SK-N-SH treated with all-trans-retinoic acid at 6 μM for 48 hours (cell line): ENCODE measurements around the gene ERN2.
"Not testable (repeated sequence)": the region's sequence is repeated elsewhere in the genome, so short reads cannot be mapped to it uniquely, and the experiment has no call there.

Experiments
- ATAC-seq: fragments of 200-7000 bp; cut with Tn5 transposase; 3 replicates; pipeline ENCODE4 v1.9.1; 2020; ENCODE audit warnings: mild to moderate bottlenecking, moderate library complexity
- ARNTL ChIP-seq: fragments of 450-650 bp; formaldehyde crosslinking; IDR thresholded peaks from 2 replicates; pipeline ENCODE4 v1.5.0; 2020; ENCODE audit warnings: low read depth, mild to moderate bottlenecking, moderate library complexity, borderline replicate concordance
- BACH2 ChIP-seq: fragments of 250-450 bp; sonication (Bioruptor Pico); IDR thresholded peaks from 2 replicates; pipeline ENCODE4 v1.9.0; 2021; ENCODE audit warnings: mild to moderate bottlenecking, borderline replicate concordance
- CSDC2 ChIP-seq: fragments of 250-450 bp; sonication (Bioruptor Pico); IDR thresholded peaks from 2 replicates; pipeline ENCODE4 v1.5.0; 2020; ENCODE audit warnings: mild to moderate bottlenecking, moderate library complexity
- CSRNP3 ChIP-seq: fragments of 250-450 bp; sonication (Bioruptor Pico); IDR thresholded peaks from 2 replicates; pipeline ENCODE4 v1.5.1; 2021; ENCODE audit warnings: mild to moderate bottlenecking, moderate library complexity
- ESRRG ChIP-seq: fragments of 250-450 bp; sonication (Bioruptor Pico); IDR thresholded peaks from 2 replicates; pipeline ENCODE4 v1.6.1; 2021; ENCODE audit warnings: mild to moderate bottlenecking
- GLIS3 ChIP-seq: fragments of 250-450 bp; sonication (Bioruptor Pico); IDR thresholded peaks from 2 replicates; pipeline ENCODE4 v1.5.0; 2020; ENCODE audit warnings: mild to moderate bottlenecking, moderate library complexity
- ISL1 ChIP-seq: fragments of 250-450 bp; sonication (Bioruptor Pico); IDR thresholded peaks from 2 replicates; pipeline ENCODE4 v2.1.2; 2022; ENCODE audit warnings: mild to moderate bottlenecking, moderate library complexity
- OSR1 ChIP-seq: fragments of 250-450 bp; sonication (Bioruptor Pico); IDR thresholded peaks from 2 replicates; pipeline ENCODE4 v1.8.0; 2022; ENCODE audit warnings: moderate library complexity, mild to moderate bottlenecking, inconsistent platforms
- PATZ1 ChIP-seq: fragments of 250-450 bp; sonication (Bioruptor Pico); IDR thresholded peaks from 2 replicates; pipeline ENCODE4 v1.8.0; 2020; ENCODE audit warnings: mild to moderate bottlenecking, moderate library complexity, borderline replicate concordance
- POU6F1 ChIP-seq: fragments of 250-450 bp; sonication (Bioruptor Pico); IDR thresholded peaks from 2 replicates; pipeline ENCODE4 v1.8.0; 2021; ENCODE audit warnings: low read depth, mild to moderate bottlenecking, moderate library complexity, borderline replicate concordance
- PPARA ChIP-seq: fragments of 250-450 bp; sonication (Bioruptor Pico); IDR thresholded peaks from 2 replicates; pipeline ENCODE4 v1.5.0; 2020; ENCODE audit warnings: mild to moderate bottlenecking, borderline replicate concordance
- RARB ChIP-seq: fragments of 250-450 bp; sonication (Bioruptor Pico); IDR thresholded peaks from 2 replicates; pipeline ENCODE4 v1.8.0; 2021; ENCODE audit warnings: mild to moderate bottlenecking, moderate library complexity
- TCF4 ChIP-seq: fragments of 250-450 bp; sonication (Bioruptor Pico); IDR thresholded peaks from 2 replicates; pipeline ENCODE4 v1.8.0; 2021; ENCODE audit warnings: mild to moderate bottlenecking, moderate library complexity, borderline replicate concordance
- TSHZ2 ChIP-seq: fragments of 250-450 bp; sonication (Bioruptor Pico); IDR thresholded peaks from 2 replicates; pipeline ENCODE4 v1.5.0; 2020; ENCODE audit warnings: mild to moderate bottlenecking, moderate library complexity
- ZC3H10 ChIP-seq: fragments of 250-450 bp; sonication (Bioruptor Pico); IDR thresholded peaks from 2 replicates; pipeline ENCODE4 v1.5.1; 2021; ENCODE audit warnings: mild to moderate bottlenecking, moderate library complexity
- ZNF565 ChIP-seq: fragments of 450-650 bp; formaldehyde crosslinking; conservative IDR thresholded peaks from 2 replicates; pipeline ENCODE4 v1.5.0; 2020; ENCODE audit warnings: low read depth, mild to moderate bottlenecking, moderate library complexity
- ZNF8 ChIP-seq: fragments of 450-650 bp; formaldehyde crosslinking; IDR thresholded peaks from 2 replicates; pipeline ENCODE4 v1.5.0; 2020; ENCODE audit warnings: mild to moderate bottlenecking, moderate library complexity

ERN2 gene

GRCh38 chr16:23726710-23727109 lies 13.7 kb upstream of the ERN2 start:
- ATAC-seq, result no peak
- TF ChIP-seq ZC3H10 (CRISPR knock-in tag), result no peak
- TF ChIP-seq POU6F1 (CRISPR knock-in tag), result no peak
- TF ChIP-seq OSR1, result no peak
- TF ChIP-seq, all 23 proteins: peak for 0

- TF ChIP-seq GLIS3 (CRISPR knock-in tag), result no peak
- no peak for TF ChIP-seq TCF4 (CRISPR knock-in tag)
- no peak for ATAC-seq
Observed at GRCh38 chr16:23724785-23725131, 11.7 kb upstream of the ERN2 start.

- ATAC-seq, result no peak
- TF ChIP-seq GLIS3 (CRISPR knock-in tag) (no peak), ARNTL (CRISPR knock-in tag) (no peak)
Observed at GRCh38 chr16:23724096-23724784, 11.2 kb upstream of the ERN2 start.

- ATAC-seq, result not testable (repeated sequence)
Observed at GRCh38 chr16:23722613-23723240, 9.7 kb upstream of the ERN2 start.

GRCh38 chr16:23716484-23716883 lies 3.5 kb upstream of the ERN2 start:
- TF ChIP-seq RARB (CRISPR knock-in tag), result no peak
- TF ChIP-seq TCF4 (CRISPR knock-in tag), result no peak
- TF ChIP-seq TSHZ2, result no peak
- no peak for TF ChIP-seq GLIS3 (CRISPR knock-in tag)
- no peak for TF ChIP-seq ZNF565 (CRISPR knock-in tag)
- no peak for TF ChIP-seq CSRNP3 (CRISPR knock-in tag)
- no peak for TF ChIP-seq ESRRG (CRISPR knock-in tag)
- TF ChIP-seq ISL1, result no peak

GRCh38 chr16:23711785-23712184 lies 1.2 kb downstream of the ERN2 start:
- no peak for TF ChIP-seq TCF4 (CRISPR knock-in tag)
- no peak for TF ChIP-seq OSR1
- ATAC-seq, result no peak

More at GRCh38 chr16:23716484-23716883, 3.5 kb upstream of the ERN2 start:
- ATAC-seq, result no peak

GRCh38 chr16:23710504-23710903 lies 2.5 kb downstream of the ERN2 start:
- no peak for TF ChIP-seq BACH2 (CRISPR knock-in tag)
- TF ChIP-seq CSDC2, result no peak
- TF ChIP-seq ESRRG (CRISPR knock-in tag), result no peak
- TF ChIP-seq PATZ1 (CRISPR knock-in tag), result no peak
- TF ChIP-seq GLIS3 (CRISPR knock-in tag), result no peak
- TF ChIP-seq ZNF8, result no peak
- no peak for TF ChIP-seq PPARA (CRISPR knock-in tag)
- ATAC-seq, result no peak
